OCI-LY3 (cell line): ENCODE results near the gene INPP5F.
A peak's percentile ranks its signal among the peaks of the same experiment; 100 is the strongest.

Source experiments
- H2AFZ ChIP-seq: fragments of 200-600, 300-600 bp; shearing (Covaris generic); 2 replicates; pipeline ENCODE4 v1.6.0; 2014; ENCODE audit warnings: antibody characterized with exemption, low read depth, low read length
- H3K27ac ChIP-seq: fragments of 200-600, 300-600 bp; sonication (generic); 2 replicates; pipeline ENCODE4 v1.5.1; 2014; ENCODE audit warnings: mild to moderate bottlenecking, low read length, moderate library complexity, mixed read lengths
- H3K27me3 ChIP-seq: fragments of 200-600, 300-600 bp; sonication (generic); 2 replicates; pipeline ENCODE4 v1.6.1; 2014; ENCODE audit warnings: low read depth, low read length, mixed read lengths
- H3K36me3 ChIP-seq: fragments of 200-600, 300-600 bp; sonication (generic); replicated peaks from 2 replicates; pipeline ENCODE3; 2014; ENCODE audit warnings: low read depth, low read length, mixed read lengths
- H3K4me1 ChIP-seq: fragments of 300-600, 200-600 bp; sonication (generic); 2 replicates; pipeline ENCODE4 v1.6.1; 2014; ENCODE audit warnings: low read length, mixed read lengths
- H3K4me2 ChIP-seq: fragments of 200-600, 300-600 bp; sonication (generic); 2 replicates; pipeline ENCODE4 v1.6.1; 2014; ENCODE audit warnings: low read length, mixed read lengths
- H3K4me3 ChIP-seq: fragments of 300-600, 200-600 bp; sonication (generic); 2 replicates; pipeline ENCODE4 v1.5.1; 2014; ENCODE audit warnings: antibody characterized with exemption, mild to moderate bottlenecking, low read length, moderate library complexity
- H3K79me2 ChIP-seq: fragments of 300-600, 200-600 bp; shearing (Covaris generic); 2 replicates; pipeline ENCODE4 v1.6.1; 2014; ENCODE audit warnings: mild to moderate bottlenecking, low read length, mixed read lengths
- H3K9ac ChIP-seq: fragments of 300-600, 200-600 bp; shearing (Covaris generic); 2 replicates; pipeline ENCODE4 v1.6.0; 2014; ENCODE audit warnings: mild to moderate bottlenecking, low read length, moderate library complexity
- H3K9me3 ChIP-seq: fragments of 200-600, 300-600 bp; shearing (Covaris generic); 2 replicates; pipeline ENCODE4 v1.6.1; 2014; ENCODE audit warnings: low read length, mixed read lengths; ENCODE audit not compliant: insufficient read depth
- H4K20me1 ChIP-seq: fragments of 200-600, 300-600 bp; sonication (generic); 2 replicates; pipeline ENCODE4 v1.6.1; 2016; ENCODE audit warnings: low read length, mixed read lengths; ENCODE audit not compliant: insufficient read depth
- CTCF ChIP-seq: fragments of 200-600, 300-600 bp; sonication (generic); IDR thresholded peaks from 2 replicates; pipeline ENCODE4 v1.5.1; 2014; ENCODE audit warnings: antibody characterized with exemption, low read length, low read depth
- EZH2phosphoT487 ChIP-seq: fragments of 200-600 bp; shearing (Covaris generic); IDR thresholded peaks from 2 replicates; pipeline ENCODE4 v1.6.1; 2018; ENCODE audit warnings: antibody characterized with exemption, mixed run types, low read depth

INPP5F gene

GRCh38 chr10:119725828-119726675 lies at the start of gene INPP5F:
TSS of gene INPP5F (plus strand) at chr10:119726050. CDS start at chr10:119726263, 213 bp downstream.
- peak within 1 kb of the TSS; percentile 100 for H3K4me2 ChIP-seq
- 0 out of 2 replicates have a peak, but pooled peaks have one; percentile 15 for TF ChIP-seq CTCF
- TF ChIP-seq EZH2phosphoT487, result no peak
- no peaks in the 10 kb centered on the region for H3K36me3 ChIP-seq
- peak within 1 kb of the TSS; percentile 91 for H3K4me3 ChIP-seq
- peaks cover 45% of the 10 kb centered on the region for H3K4me1 ChIP-seq
- H3K79me2 ChIP-seq, result peaks cover 24% of the 10 kb centered on the region
- no peaks in the 10 kb centered on the region for H3K27me3 ChIP-seq
- peaks cover 9% of the 10 kb centered on the region; the same call in 1 of the 2 replicates for H4K20me1 ChIP-seq
- no peaks in the 10 kb centered on the region for H3K9me3 ChIP-seq
- H3K9ac ChIP-seq, result peak within 1 kb of the TSS; percentile 90
- H3K27ac ChIP-seq, result peak within 1 kb of the TSS; percentile 76
- no peak within 1 kb of the TSS for H2AFZ ChIP-seq

GRCh38 chr10:119677126-119677525 lies 48.7 kb upstream of the INPP5F start:
- Histone ChIP-seq H3K4me1 (no peaks in the 10 kb centered on the region), H3K79me2 (no peaks in the 10 kb centered on the region), H3K27me3 (no peaks in the 10 kb centered on the region), H3K9me3 (no peaks in the 10 kb centered on the region), H3K36me3 (no peaks in the 10 kb centered on the region), H4K20me1 (no peaks in the 10 kb centered on the region), H3K4me3 (no peak overlapping the region), H2AFZ (no peak overlapping the region), H3K4me2 (no peak overlapping the region), H3K9ac (no peak overlapping the region), H3K27ac (no peak overlapping the region)
- TF ChIP-seq EZH2phosphoT487, result no peak

DNA sequence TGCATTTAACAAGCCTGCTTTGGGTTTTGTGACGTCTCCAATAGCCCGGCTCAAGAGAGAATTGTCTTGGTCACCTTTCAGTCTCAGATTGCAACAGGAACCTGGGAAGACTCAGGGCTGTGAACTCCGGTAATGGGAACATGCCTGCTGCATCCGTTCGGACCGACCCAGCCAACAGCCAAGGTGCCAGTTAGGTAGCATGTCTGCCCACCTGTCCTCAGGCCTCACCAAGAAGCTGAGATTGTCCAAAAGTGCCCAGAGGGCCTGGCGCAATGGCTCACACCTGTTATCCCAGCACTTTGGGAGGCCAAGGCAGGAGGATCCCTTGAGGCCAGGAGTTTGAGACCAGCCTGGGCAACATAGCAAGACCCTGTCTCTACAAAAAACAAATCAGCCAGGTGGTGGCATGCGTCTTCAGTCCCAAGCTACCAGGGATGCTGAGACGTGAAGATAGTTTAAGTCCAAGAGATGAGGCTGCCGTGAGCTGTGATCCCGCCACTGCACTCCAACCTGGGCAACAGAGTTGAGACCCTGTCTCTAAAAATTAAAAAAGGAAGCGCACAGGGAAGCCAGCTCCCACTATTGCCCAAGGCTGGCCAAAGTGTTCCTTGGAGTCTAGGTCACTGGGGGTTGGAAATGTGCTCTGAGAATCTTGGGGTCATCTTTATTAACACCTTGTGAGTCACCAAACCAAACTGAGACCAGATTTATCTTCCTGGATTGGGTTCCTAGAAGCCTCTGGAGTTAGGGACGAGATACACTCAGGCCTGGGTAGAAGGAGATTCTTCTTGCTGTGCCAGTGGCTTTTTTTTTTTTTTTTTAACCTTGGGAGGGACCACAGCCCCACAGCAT lies 47.7 kb upstream of the INPP5F start:
- Histone ChIP-seq H3K27ac (no peak overlapping the region), H2AFZ (no peak overlapping the region), H3K9ac (no peak overlapping the region), H3K4me2 (no peak overlapping the region), H3K27me3 (no peaks in the 10 kb centered on the region), H3K79me2 (no peaks in the 10 kb centered on the region), H3K4me1 (no peaks in the 10 kb centered on the region), H4K20me1 (no peaks in the 10 kb centered on the region), H3K36me3 (no peaks in the 10 kb centered on the region), H3K4me3 (no peak overlapping the region), H3K9me3 (no peaks in the 10 kb centered on the region)
- TF ChIP-seq CTCF (no peak), EZH2phosphoT487 (no peak)

- H3K27me3 ChIP-seq, result no peaks in the 10 kb centered on the region
- no peaks in the 10 kb centered on the region for H3K4me1 ChIP-seq
- H2AFZ ChIP-seq, result no peak overlapping the region
- H3K4me3 ChIP-seq, result no peak overlapping the region
- H3K4me2 ChIP-seq, result no peak overlapping the region
- no peaks in the 10 kb centered on the region for H3K9me3 ChIP-seq
- H3K36me3 ChIP-seq, result no peaks in the 10 kb centered on the region
- H4K20me1 ChIP-seq, result no peaks in the 10 kb centered on the region
- H3K79me2 ChIP-seq, result no peaks in the 10 kb centered on the region
- no peak overlapping the region for H3K27ac ChIP-seq
- no peak for TF ChIP-seq CTCF
- no peak overlapping the region for H3K9ac ChIP-seq
Measured at GRCh38 chr10:119679480-119679829, 46.4 kb upstream of the INPP5F start.
